HG02943 (cell line): ENCODE data around the gene SQSTM1.
A peak's percentile ranks its signal among the peaks of the same experiment; 100 is the strongest.

Source experiments
- ATAC-seq: cut with Tn5 transposase; IDR thresholded peaks from one replicate; pipeline ENCODE4 v1.9.1; 2021; ENCODE audit warnings: mild to moderate bottlenecking, low read depth, moderate library complexity; ENCODE audit not compliant: unreplicated experiment

The SQSTM1 gene

GRCh38 chr5:179841621-179842020 is 20.9 kb downstream of the SQSTM1 start:
- ATAC-seq = no peak

- peak; percentile 72 for ATAC-seq
Observed at GRCh38 chr5:179852993-179853547, 32.4 kb downstream of the SQSTM1 start.

DNA sequence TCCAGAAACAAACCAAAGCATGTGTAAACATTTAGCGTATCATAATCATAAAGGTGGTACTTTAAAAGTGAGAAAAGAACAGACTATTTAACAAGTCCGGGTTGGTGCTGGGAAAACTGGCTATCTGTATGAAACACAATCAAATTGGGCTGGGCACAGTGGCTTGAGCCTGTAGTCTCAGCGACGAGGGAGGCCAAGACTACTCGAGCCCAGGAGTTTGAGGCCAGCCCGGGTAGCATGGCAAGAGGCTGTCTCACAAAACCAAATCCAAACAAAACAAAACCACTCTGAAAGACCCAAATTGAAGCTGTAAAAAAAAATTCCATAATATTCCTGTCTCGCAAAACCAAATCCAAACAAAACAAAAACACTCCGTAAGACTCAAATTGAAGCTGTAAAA is 33.7 kb downstream of the SQSTM1 start:
- no peak for ATAC-seq

DNA sequence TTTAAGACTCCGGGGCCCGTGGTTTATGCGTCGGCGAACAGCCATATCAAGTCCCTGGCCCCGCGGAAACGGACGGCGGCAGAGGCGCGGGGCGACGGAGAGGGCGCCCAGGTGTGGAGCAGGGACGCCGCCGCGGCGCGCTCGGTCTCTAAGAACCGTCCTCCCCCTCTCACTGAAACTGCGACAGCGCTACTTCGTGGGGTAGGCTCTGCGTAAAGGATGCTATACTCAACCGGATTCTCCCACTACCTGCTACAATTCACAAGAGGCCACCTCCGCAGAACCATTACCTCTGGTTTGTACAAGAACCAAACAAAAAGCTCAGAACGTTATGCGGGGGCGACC is 37.5 kb downstream of the SQSTM1 start:
- peak; percentile 33 for ATAC-seq

DNA sequence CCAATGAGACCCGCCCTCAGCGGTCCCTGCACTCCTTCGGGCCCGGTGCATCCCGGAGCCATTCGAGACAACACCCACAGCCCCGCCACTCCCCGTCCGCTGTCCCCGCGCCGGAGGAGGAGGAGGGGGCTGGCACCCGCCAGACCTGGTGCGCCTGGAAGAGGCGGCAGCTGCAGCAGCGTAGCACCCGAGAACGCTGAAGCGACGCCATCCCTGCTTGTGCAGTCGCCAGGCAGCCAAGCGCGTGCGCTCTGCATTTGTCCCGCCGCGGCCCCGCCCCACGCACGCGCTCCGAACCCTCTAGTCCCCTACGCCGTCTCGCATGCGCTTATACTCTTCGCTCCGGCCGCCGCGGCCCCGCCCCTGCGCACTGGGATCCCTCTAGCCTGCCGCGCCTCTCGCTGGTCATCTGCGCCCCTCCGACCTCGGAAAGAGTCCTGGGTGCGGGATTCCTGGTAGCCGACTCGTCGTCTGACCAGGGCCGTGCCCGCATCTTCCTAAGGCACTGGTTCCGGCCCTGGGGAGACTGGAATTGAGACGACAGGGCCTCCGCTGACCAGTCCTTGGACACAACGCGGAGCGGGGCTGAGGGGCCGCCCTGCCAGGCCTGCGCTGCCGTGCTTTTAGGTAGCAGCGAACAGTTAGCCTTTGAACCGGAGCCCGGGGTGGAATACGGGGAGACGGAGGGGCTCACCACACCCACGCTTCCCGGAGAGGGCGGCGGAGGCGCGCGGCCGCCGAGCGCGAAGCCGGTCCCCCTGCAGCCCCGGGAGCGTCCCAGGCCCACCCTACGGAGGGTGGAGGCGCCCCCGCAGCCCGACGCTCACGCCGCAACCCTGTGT is 38.1 kb downstream of the SQSTM1 start, which contains the start of gene MRNIP:
Gene MRNIP, minus strand, starts transcription at position 232 of the 842 bp plus-strand sequence. Its CDS starts 21 bp downstream, at position 211.
- peak; percentile 96 for ATAC-seq

DNA sequence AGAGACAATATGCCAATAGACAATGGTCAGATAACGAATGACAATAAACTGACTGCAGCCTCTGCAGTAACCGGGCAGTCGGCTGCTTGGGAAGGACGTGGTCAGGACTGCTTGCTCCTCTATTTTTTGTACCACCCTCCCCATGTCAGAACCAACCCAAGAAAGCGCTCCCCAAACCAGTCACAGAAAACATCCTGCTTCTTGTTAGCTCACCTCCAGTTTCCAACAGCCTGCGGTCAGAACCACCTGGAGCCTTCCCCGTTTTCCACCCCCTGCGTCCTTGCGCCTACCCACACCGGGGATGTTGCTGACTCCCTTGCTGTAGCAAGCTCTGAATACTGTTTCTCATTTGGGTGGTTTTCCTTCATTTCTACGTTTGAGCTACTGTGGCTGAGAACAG is 39.6 kb downstream of the SQSTM1 start:
- no peak for ATAC-seq

DNA sequence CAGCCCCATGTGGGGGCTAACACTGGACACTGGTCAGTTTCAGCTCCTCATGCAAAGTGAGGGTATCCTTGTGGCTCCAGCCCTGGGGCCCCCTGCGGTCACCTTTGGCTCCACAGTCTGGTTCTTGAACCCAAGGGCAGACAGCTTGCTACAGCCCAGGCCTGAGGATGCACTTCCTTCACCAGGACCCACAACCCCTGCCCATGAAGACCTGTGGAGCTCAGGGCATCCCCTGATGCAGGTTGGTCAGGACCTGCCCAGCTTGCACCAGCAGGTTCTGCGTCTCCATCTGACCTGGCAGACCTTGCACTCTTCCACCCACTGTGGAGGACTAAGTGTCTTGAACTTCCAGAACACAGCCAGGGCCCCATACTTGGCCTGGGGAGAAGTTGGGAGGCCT is 41.6 kb downstream of the SQSTM1 start:
- ATAC-seq = no peak

DNA sequence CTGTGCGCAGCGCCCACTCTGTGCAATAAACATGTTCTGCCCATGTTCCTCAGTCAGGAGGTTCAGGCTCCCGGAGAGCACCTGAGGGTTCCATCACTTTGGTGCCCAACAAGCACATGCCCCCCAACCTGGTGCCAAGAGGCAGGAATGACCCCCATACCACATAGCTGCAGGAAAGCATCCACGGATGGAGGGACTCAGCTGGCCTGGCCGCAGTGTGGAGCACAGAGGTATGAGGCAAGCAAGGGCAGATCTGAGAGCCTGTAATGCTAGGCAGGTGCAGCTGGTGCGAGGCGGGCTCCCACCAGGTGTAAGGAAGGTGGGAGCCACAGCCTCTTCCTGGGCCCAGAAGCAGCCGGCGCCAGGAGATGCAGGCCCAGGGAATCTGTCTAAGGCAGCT is 42.2 kb downstream of the SQSTM1 start:
- ATAC-seq = no peak

DNA sequence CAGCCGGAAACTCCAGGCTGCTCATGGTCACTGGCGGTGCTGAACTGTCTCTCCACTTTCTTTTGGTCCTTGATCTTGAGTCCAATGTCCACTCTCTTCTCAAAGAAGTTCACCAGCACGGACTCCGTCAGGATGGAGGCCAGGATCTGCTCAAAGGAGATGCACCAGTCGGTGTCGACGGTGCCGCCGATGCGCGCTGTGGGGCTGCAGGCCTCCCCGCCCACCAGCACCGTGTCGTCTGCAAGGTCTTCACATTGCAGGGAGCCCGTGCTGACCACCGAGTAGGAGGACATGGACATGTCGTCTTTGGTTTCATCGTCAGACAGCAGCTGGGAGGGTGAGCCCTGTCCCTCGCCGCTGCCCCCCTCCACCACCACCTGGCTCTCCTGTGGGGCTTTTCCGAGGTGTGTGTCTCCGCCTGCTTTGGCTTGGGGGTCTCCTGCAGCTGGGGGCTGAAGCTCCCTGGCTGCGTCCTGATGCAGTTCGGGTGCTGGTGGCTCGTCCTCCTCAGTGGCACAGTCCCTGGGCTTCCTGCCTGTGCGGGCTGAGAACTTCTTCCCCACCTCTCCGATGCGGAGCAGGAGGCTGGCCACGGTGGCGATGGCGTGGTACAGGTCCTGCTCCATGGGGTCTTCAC is 42.9 kb downstream of the SQSTM1 start:
- ATAC-seq = no peak

DNA sequence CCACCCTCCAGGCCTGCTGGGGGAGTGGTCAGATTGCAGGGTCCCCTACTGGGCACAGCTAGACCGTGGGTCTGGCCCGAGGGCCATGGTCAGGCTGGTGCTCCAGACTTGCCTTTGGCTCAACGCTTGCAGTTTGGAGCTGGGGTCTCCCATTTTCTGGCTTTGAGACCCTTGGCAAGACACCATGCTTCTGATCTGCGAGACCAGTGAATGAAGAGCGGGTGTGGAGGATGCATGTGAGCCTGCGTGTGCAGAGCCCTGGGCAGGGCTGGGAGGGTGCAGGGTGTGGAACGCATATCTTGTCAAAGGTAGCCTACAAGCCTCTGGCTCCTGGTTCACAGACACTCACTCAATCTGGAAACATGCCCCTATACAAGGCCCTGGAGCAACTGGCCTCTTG is 44.0 kb downstream of the SQSTM1 start:
- no peak for ATAC-seq

- ATAC-seq = no peak
Observed at GRCh38 chr5:179865491-179866240, 45.0 kb downstream of the SQSTM1 start.

DNA sequence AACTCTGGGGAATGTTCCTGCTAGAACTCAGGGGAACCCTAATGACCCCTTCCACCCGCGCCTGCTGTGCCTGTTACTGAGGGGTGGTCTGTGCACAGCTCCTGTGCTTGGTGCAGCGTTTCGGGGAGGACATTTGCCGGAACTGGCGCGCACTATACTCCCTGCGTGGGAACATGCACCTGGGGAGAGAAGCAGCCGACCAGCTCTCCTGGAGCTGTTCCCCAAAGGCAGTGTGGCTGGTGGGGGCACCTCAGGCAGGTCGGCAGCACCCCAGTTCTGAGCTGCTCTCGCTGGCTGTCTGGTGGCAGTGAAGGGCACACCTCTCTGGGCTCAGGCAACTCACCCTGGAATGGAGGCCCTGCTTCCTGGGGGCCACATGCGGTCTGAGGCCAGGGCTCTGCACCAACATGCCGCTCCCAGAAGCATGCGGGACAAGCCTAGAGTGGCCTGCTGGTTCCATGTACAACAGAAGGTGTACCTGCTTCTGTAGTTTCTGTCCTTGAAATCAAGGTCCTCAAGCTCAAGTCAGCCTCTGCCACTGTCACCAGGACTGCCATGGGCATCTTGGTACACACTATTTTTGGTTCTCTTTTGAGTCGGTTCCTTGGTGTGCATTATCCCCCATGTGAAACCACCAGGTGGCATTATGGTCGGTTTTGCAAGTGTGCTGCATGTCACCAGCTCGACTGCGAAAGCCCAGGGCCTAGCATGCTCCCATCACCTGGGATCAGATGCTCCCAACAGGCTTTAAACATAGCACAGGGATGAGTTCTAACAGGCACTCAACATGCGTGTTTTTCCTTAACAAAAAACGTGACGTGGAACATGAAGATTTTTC is 45.8 kb downstream of the SQSTM1 start:
- no peak for ATAC-seq

- ATAC-seq = no peak
Observed at GRCh38 chr5:179867079-179867465, 46.4 kb downstream of the SQSTM1 start.

- no peak for ATAC-seq
Observed at GRCh38 chr5:179867476-179867875, 46.8 kb downstream of the SQSTM1 start.

DNA sequence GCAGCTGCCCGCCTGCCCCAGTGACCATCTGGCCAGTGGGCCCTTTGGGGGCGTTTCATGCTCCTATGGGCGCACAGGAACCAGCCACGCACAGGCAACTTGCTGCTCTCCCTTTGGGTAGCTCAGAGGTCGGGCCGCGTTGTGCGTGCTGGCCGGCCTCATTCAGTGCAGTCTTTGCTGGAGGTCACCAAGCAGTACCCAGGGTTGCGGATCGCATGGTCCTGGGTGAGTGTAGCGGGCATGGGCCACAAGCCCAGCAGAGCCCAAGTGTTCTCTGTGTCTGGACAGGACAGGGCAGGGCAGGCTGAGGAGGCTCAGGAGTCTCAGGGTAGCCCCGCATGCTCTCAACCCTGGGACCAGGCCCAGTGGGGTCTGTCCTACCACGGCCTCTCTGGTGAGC is 47.8 kb downstream of the SQSTM1 start:
- ATAC-seq = no peak

DNA sequence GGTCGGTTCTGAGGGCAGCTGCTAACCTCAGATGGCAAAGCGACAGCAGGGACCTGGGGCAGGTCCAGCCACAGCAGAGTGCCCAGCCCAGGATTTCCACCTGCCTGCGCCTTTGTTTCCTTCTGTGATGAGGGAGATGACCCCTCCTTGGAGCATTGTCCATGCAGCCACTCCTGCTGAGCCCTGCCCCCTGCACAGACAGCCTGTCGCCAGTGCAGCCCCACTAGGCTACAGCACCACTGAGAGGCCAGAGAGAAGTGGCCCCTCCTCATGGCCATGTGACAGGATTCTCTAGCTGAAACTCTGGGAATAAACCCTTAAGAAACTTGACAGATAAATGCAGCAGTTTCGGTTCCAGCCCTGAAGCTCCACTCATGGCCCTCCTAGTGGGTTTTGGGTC is 48.4 kb downstream of the SQSTM1 start:
- no peak for ATAC-seq

DNA sequence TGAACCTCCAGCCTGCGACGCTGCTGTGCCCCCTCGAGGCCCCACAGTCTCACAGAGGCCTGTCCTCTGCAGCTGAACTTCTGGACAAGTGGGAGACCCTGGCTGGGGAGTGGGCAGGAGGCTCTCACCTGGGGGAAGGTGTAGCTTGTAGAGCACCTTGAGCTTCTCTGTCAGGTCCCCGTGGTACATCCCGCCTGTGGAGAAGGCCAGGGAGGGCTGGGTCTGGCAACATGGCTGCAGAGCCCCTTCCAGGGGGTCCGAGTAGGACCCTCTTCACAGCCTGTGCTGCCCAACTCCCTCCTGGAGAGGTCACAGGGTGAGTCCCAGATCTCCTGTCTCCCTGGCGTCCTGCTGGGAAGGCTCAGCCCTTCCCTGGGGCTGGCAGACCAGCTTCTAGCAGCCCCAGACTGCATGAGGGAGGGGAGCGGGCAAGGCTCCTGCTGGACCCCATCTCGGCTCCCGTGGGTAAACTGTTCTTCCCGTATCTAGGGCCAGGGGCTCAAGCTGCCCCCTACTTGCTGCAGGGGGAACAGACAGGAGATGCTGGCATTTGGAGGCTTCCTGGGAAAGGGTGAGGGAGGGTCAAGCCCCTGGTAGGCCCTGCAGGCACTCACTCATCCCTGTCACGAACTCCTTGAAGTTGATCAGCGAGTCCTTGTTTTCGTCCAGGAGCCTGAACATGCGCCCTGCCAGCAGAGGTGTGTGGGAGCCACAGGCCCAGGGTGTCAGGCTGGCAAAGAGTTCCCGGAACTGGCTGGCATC is 49.1 kb downstream of the SQSTM1 start:
- ATAC-seq = no peak

- no peak for ATAC-seq
Observed at GRCh38 chr5:179870403-179870903, 49.7 kb downstream of the SQSTM1 start.

DNA sequence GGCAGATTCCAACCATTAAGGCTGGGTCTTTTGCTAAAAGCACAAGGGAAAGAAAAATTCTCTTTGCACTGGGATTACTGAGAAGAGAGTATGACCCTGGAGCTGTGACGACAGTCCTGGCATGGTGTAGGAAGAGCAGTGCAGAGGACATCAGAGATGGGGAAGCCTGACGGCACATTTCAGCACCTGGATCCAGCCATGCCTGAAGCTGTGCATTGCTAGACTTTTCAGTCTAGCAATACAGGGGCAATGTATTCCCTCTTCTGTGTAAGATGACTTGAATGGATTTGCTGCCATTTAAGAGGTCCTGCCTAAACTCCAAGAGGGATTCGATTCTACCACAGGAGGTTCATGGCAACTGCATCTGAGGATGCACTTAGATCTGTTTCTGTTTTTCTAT is 50.2 kb downstream of the SQSTM1 start:
- no peak for ATAC-seq
